ENCODE data around the gene MRPL4. TPM values are rescaled to one million over a fixed set of nuclear protein-coding genes. Genes with fewer than 3 reads are reported as not detected.
A peak's percentile ranks its signal among the peaks of the same experiment; 100 is the strongest.

The MRPL4 gene
- total and polyA plus RNA-seq, 2 of the 13 experiments (the other 11 are each of a cell fraction or from before 2014, with no cell fraction given), result 40.6 to 42.5 TPM

GRCh38 chr19:10289167-10289835 lies 37.3 kb downstream of the MRPL4 start (continued):
- TF ChIP-seq ZNF800 (CRISPR knock-in tag; IDR thresholded peaks at IDR 0.05) (0 out of 2 replicates have a peak, but pooled peaks have one; percentile 57), FOXC1 (CRISPR knock-in tag; IDR thresholded peaks at IDR 0.05; ENCODE audit: borderline replicate concordance) (peak; percentile 54; the same call in 1 of the 2 replicates), PAWR (CRISPR knock-in tag; IDR thresholded peaks at IDR 0.05; ENCODE audit: borderline replicate concordance) (no peak), TFE3 (CRISPR knock-in tag; IDR thresholded peaks at IDR 0.05) (no peak), KLF12 (CRISPR knock-in tag; IDR thresholded peaks at IDR 0.05; ENCODE audit: borderline replicate concordance) (no peak), ZNF317 (CRISPR knock-in tag; IDR thresholded peaks at IDR 0.05) (no peak), ZNF468 (CRISPR knock-in tag; IDR thresholded peaks at IDR 0.05) (no peak), SYNCRIP (IDR thresholded peaks at IDR 0.05; ENCODE audit: insufficient read depth, low read depth, low read length) (no peak), ZNF207 (IDR thresholded peaks at IDR 0.05; ENCODE audit: borderline replicate concordance) (no peak), ZNF280B (CRISPR knock-in tag; IDR thresholded peaks at IDR 0.05; ENCODE audit: borderline replicate concordance) (peak; percentile 56; the same call in 1 of the 2 replicates), PTBP1 (IDR thresholded peaks at IDR 0.05; ENCODE audit: low read depth, low read length, poor library complexity, severe bottlenecking) (no peak), SP1 (IDR thresholded peaks at IDR 0.05) (no peak), SP1 (CRISPR knock-in tag; IDR thresholded peaks at IDR 0.05) (peak; percentile 43; the same call in 1 of the 2 replicates), ZNF775 (CRISPR knock-in tag; IDR thresholded peaks at IDR 0.05; ENCODE audit: borderline replicate concordance) (no peak), FOXK1 (CRISPR knock-in tag; IDR thresholded peaks at IDR 0.05; ENCODE audit: borderline replicate concordance, low read depth) (no peak), ZNF160 (CRISPR knock-in tag; IDR thresholded peaks at IDR 0.05) (no peak), ZBTB7A (CRISPR knock-in tag; IDR thresholded peaks at IDR 0.05) (no peak), ZNF639 (CRISPR knock-in tag; conservative IDR thresholded peaks at IDR 0.05) (no peak), ZFY (CRISPR knock-in tag; IDR thresholded peaks at IDR 0.05) (peak; percentile 53; the same call in 1 of the 2 replicates), GTF3A (CRISPR knock-in tag; conservative IDR thresholded peaks at IDR 0.05) (no peak), ZFP62 (CRISPR knock-in tag; IDR thresholded peaks at IDR 0.05) (no peak), BCL6 (CRISPR knock-in tag; IDR thresholded peaks at IDR 0.05) (no peak), ATF4 (CRISPR knock-in tag; IDR thresholded peaks at IDR 0.05) (no peak)

Data from HepG2 (cell line).